GM12878 (cell line): ENCODE results near the gene HSPB7. TPM values are rescaled to one million over a fixed set of nuclear protein-coding genes. Genes with fewer than 3 reads are reported as not detected.
A peak's percentile ranks its signal among the peaks of the same experiment; 100 is the strongest.

ENCODE experiments used
- ATAC-seq: fragments of 200-7000 bp; cut with Tn5 transposase; 3 replicates; pipeline ENCODE4 v1.9.1; 2020; ENCODE audit warnings: mild to moderate bottlenecking, moderate library complexity
- BruUV-seq: library from RNA; stranded (reverse); fragments of 400-500 nt; replicated peaks from 2 replicates; lab custom pipeline; 2021; lab: Mats Ljungman, UMichigan
- CTCF ChIA-PET: fragments of 300-600 bp; sonication (Branson Sonifier 250); formaldehyde crosslinking; extraction: SDS; loops from one replicate; lab custom pipeline; 2021; ENCODE audit warnings: inconsistent platforms; lab: Yijun Ruan, JAX
- POLR2A ChIA-PET: fragments of 350-600 bp; formaldehyde crosslinking; extraction: SDS; loops from one replicate; lab custom pipeline; 2021; ENCODE audit warnings: inconsistent platforms; lab: Charles Lee
- RAD21 ChIA-PET: fragments of 300-600 bp; sonication (Branson Sonifier 250); formaldehyde crosslinking; loops from one replicate; lab custom pipeline; 2023; ENCODE audit warnings: antibody characterized with exemption; ENCODE audit not compliant: unreplicated experiment; lab: Charles Lee
- SMC1A ChIA-PET: fragments of 300-600 bp; sonication (Branson Sonifier 250); formaldehyde crosslinking; loops from one replicate; lab custom pipeline; 2023; ENCODE audit not compliant: unreplicated experiment, uncharacterized antibody; lab: Charles Lee
- DNase-seq: peaks from one replicate; pipeline ENCODE4 v3.0.0-alpha.2; 2011; ENCODE audit warnings: low read depth, low spot score
- FAIRE-seq: peaks from 3 replicates; lab custom pipeline; 2011; peaks lifted over from hg19 to GRCh38; lab: Jason Lieb, UNC
- H2AFZ ChIP-seq: 2 replicates; pipeline ENCODE4 v1.6.0; 2011; ENCODE audit warnings: low read depth, low read length, control low read depth; ENCODE audit not compliant: control insufficient read depth
- H3K27ac ChIP-seq: 2 replicates; pipeline ENCODE4 v1.5.1; 2011; ENCODE audit warnings: control low read depth; ENCODE audit not compliant: control insufficient read depth, insufficient read depth
- H3K27me3 ChIP-seq, 2 experiments: replicated peaks in 1 of 2; 2 replicates each; pipeline versions ENCODE4 v1.6.0 to v1.6.1; 2011; ENCODE audit warnings: low read length in 1 of 2; ENCODE audit not compliant: control insufficient read depth in 2 of 2, insufficient read depth in 2 of 2
- H3K36me3 ChIP-seq, 2 experiments: 2 replicates each; pipeline ENCODE4 v1.5.1; 2011; ENCODE audit warnings: low read length in 1 of 2; ENCODE audit not compliant: control insufficient read depth in 2 of 2, insufficient read depth in 2 of 2
- H3K4me1 ChIP-seq: 2 replicates; pipeline ENCODE4 v1.6.1; 2011; ENCODE audit warnings: mild to moderate bottlenecking, low read length, moderate library complexity, mixed read lengths; ENCODE audit not compliant: control insufficient read depth, insufficient read depth
- H3K4me2 ChIP-seq: 2 replicates; pipeline ENCODE4 v1.6.0; 2011; ENCODE audit warnings: control low read depth; ENCODE audit not compliant: control insufficient read depth, insufficient read depth
- H3K4me3 ChIP-seq: fragments of 200-600 bp; sonication (generic); 2 replicates; pipeline ENCODE4 v1.5.1; 2016
- H3K79me2 ChIP-seq: 2 replicates; pipeline ENCODE4 v1.6.0; 2011; ENCODE audit warnings: low read length; ENCODE audit not compliant: control insufficient read depth, insufficient read depth
- H3K9ac ChIP-seq: 2 replicates; pipeline ENCODE4 v1.8.0; 2011; ENCODE audit warnings: low read length, control low read depth, mixed read lengths; ENCODE audit not compliant: control insufficient read depth, insufficient read depth
- H3K9me3 ChIP-seq: replicated peaks from 3 replicates; pipeline ENCODE4 v1.5.1; 2011; ENCODE audit warnings: mild to moderate bottlenecking, low read length; ENCODE audit not compliant: control insufficient read depth, insufficient read depth
- H4K20me1 ChIP-seq: 2 replicates; pipeline ENCODE4 v1.6.0; 2011; ENCODE audit not compliant: control insufficient read depth, insufficient read depth
- CEBPZ ChIP-seq: fragments of 150-350 bp; IDR thresholded peaks from 2 replicates; pipeline ENCODE4 v1.6.1; 2016; ENCODE audit warnings: low read depth, low read length
- ESRRA ChIP-seq: IDR thresholded peaks from 2 replicates; pipeline ENCODE4 v1.6.1; 2012; ENCODE audit warnings: mild to moderate bottlenecking, low read length, improper control_type of control experiment
- FOS ChIP-seq: IDR thresholded peaks from 3 replicates; pipeline ENCODE4 v1.6.1; 2011; ENCODE audit warnings: borderline replicate concordance; ENCODE audit not compliant: insufficient read length; ENCODE audit errors: extremely low read depth
- JUND ChIP-seq: IDR thresholded peaks from 2 replicates; pipeline ENCODE4 v1.6.1; 2012; ENCODE audit warnings: low read depth, mild to moderate bottlenecking, low read length, improper control_type of control experiment, moderate library complexity
- KDM1A ChIP-seq: fragments of 200-600 bp; sonication (generic); IDR thresholded peaks from 2 replicates; pipeline ENCODE4 v1.6.1; 2016; ENCODE audit warnings: borderline replicate concordance
- MYB ChIP-seq: fragments of 150-350 bp; IDR thresholded peaks from 2 replicates; pipeline ENCODE4 v1.6.1; 2014; ENCODE audit warnings: mild to moderate bottlenecking, low read depth, low read length, borderline replicate concordance
- NBN ChIP-seq: fragments of 450-650 bp; IDR thresholded peaks from 2 replicates; pipeline ENCODE4 v1.6.1; 2016
- POLR2AphosphoS2 ChIP-seq: IDR thresholded peaks from 2 replicates; pipeline ENCODE4 v1.6.1; 2011; ENCODE audit warnings: low read depth, mild to moderate bottlenecking, low read length, improper control_type of control experiment, moderate library complexity
- SIN3A ChIP-seq: IDR thresholded peaks from 2 replicates; pipeline ENCODE4 v1.6.1; 2012; ENCODE audit warnings: low read depth, low read length, improper control_type of control experiment
- STAT3 ChIP-seq: IDR thresholded peaks from 2 replicates; pipeline ENCODE4 v1.6.1; 2011; ENCODE audit warnings: low read depth, low read length, improper control_type of control experiment
- WGBS: methylation state at CpG from one replicate; pipeline ENCODE4 v1.1.6; 2016; ENCODE audit warnings: low lambda C conversion rate; ENCODE audit not compliant: insufficient replicate concordance, insufficient coverage; ENCODE audit errors: missing lambda C conversion rate; 5-methylcytosine and 5-hydroxymethylcytosine counted together
- in situ Hi-C: fragments of 300-500 bp; cut with MboI; formaldehyde crosslinking; loops from 9 replicates; pipeline ENCODE4 v1.14.3; 2018; ENCODE audit warnings: mixed read lengths
- intact Hi-C: fragments of 100-400 bp; cut with micrococcal nuclease; formaldehyde crosslinking; loops from one replicate; pipeline ENCODE4 v1.14.2; 2022; ENCODE audit not compliant: unreplicated experiment
- polyA plus RNA-seq, 11 experiments: library from polyadenylated mRNA; depleted of rRNA in 4 of 11; unstranded in 6 of 11; stranded (reverse) in 5 of 11; fragments of >200 nt; fragmentation: Nextera tagmentation in 4 of 11; fragmentation: Illumina TruSeq in 1 of 11; extraction: Ambion mirVana in 4 of 11; extraction: Trizol in 1 of 11; gene quantifications; 1 replicate in 1 of 11; 2 replicates in 10 of 11; pipeline versions ENCODE4 v1.2.1 to v1.2.3, GENCODE V29; 2011 to 2016; ENCODE audit warnings: inconsistent platforms in 2 of 11, missing spikeins in 2 of 11, low read depth in 1 of 11
- total RNA-seq, 4 experiments: library from RNA; depleted of rRNA in 3 of 4; stranded (reverse); fragments of >200 nt in 3 of 4; fragmentation: Illumina TruSeq in 1 of 4; extraction: Trizol in 1 of 4; gene quantifications; 2 replicates each; pipeline versions ENCODE4 v1.2.1 to v1.2.3, GENCODE V29; 2013 to 2021

HSPB7 gene
- total and polyA plus RNA-seq, 10 of the 15 experiments (the other 5 are each of a cell fraction or from before 2014, with no cell fraction given): 0.34 TPM; not detected in 9

- intact Hi-C loops (no loop called here), in situ Hi-C loops (no loop called here)
- H3K27me3 ChIP-seq: no peaks in the 10 kb centered on the region
- no peak for TF ChIP-seq ESRRA
- TF ChIP-seq MYB: no peak
- no peak for TF ChIP-seq JUND
- H3K27ac ChIP-seq: no peak overlapping the region; the same call in 1 of the 2 replicates
- peak overlapping the region; percentile 50; the same call in 1 of the 2 replicates for H3K9ac ChIP-seq
- peak overlapping the region; percentile 73; the same call in 1 of the 2 replicates for H2AFZ ChIP-seq
- peaks cover 33% of the 10 kb centered on the region for H3K4me1 ChIP-seq
- WGBS: 78% methylated on average over 11 of the region's 11 CpGs
- ATAC-seq: no peak
- CTCF ChIA-PET: interaction anchor here (0.6 to 7.5 kb wide), 7 partner anchors 20 to 220 kb away, joined by 3 to 81 read pairs (median 4); no protein-coding TSS in a partner anchor
- no peak for FAIRE-seq
- RAD21 ChIA-PET: interaction anchor here (0.8 kb wide), 1 partner anchor 217 kb away, joined by 3 read pairs; no protein-coding TSS in a partner anchor
- H3K4me2 ChIP-seq: peak overlapping the region; percentile 90
- POLR2A ChIA-PET: interaction anchor here (1.0 to 1.6 kb wide), 2 partner anchors 37 to 46 kb away, joined by 3 to 4 read pairs; no protein-coding TSS in a partner anchor
- peak overlapping the region; percentile 63; the same call in 1 of the 2 replicates for H3K4me3 ChIP-seq
- H4K20me1 ChIP-seq: no peaks in the 10 kb centered on the region
- no peak for DNase-seq
- BruUV-seq: no TSS peak
- no peaks in the 10 kb centered on the region for H3K79me2 ChIP-seq
- H3K36me3 ChIP-seq: no peaks in the 10 kb centered on the region
- SMC1A ChIA-PET: interaction anchor here (0.8 to 4.3 kb wide), 7 partner anchors 21 to 218 kb away, joined by 3 to 17 read pairs (median 3); no protein-coding TSS in a partner anchor
- no peaks in the 10 kb centered on the region for H3K9me3 ChIP-seq
Measured at GRCh38 chr1:16011936-16012589, 5.8 kb downstream of the HSPB7 start.

GRCh38 chr1:16010837-16011236, 7.0 kb downstream of the HSPB7 start:
- no peak overlapping the region for H3K4me2 ChIP-seq
- no peak overlapping the region for H3K27ac ChIP-seq
- DNase-seq (no peak), ATAC-seq (no peak), FAIRE-seq (no peak)
- RAD21 ChIA-PET: interaction anchor here (1.5 to 4.2 kb wide), 4 partner anchors 21 to 215 kb away, joined by 4 to 26 read pairs (median 5); no protein-coding TSS in a partner anchor
- in situ Hi-C loops: no loop called here
- POLR2A ChIA-PET: no interaction called here
- H2AFZ ChIP-seq: no peak overlapping the region
- H3K27me3 ChIP-seq: no peaks in the 10 kb centered on the region; a peak in 1 of 4 replicates
- peaks cover 38% of the 10 kb centered on the region for H3K4me1 ChIP-seq
- no peak overlapping the region for H3K9ac ChIP-seq
- WGBS: 70% methylated on average over 3 of the region's 3 CpGs
- H3K36me3 ChIP-seq: no peaks in the 10 kb centered on the region
- TF ChIP-seq KDM1A (no peak), NBN (no peak), CEBPZ (no peak), FOS (no peak), SIN3A (no peak), POLR2AphosphoS2 (no peak), STAT3 (no peak)
- SMC1A ChIA-PET: interaction anchor here (0.6 to 6.5 kb wide), 12 partner anchors 13 to 216 kb away, joined by 3 to 57 read pairs (median 4); no protein-coding TSS in a partner anchor
- H3K9me3 ChIP-seq: no peaks in the 10 kb centered on the region
- no peaks in the 10 kb centered on the region for H4K20me1 ChIP-seq
- no peaks in the 10 kb centered on the region for H3K79me2 ChIP-seq
- CTCF ChIA-PET: interaction anchor here (1.2 to 7.5 kb wide), 10 partner anchors 8 to 219 kb away, joined by 3 to 81 read pairs (median 6); partner anchors contain the start of genes CLCNKA and HSPB7
- intact Hi-C loops: no loop called here
- no peak overlapping the region for H3K4me3 ChIP-seq
- no TSS peak for BruUV-seq
